ENCODE measurements around the gene UTP4. TPM values are rescaled to one million over a fixed set of nuclear protein-coding genes. Genes with fewer than 3 reads are reported as not detected.
"Not testable (repeated sequence)": the region's sequence is repeated elsewhere in the genome, so short reads cannot be mapped to it uniquely, and the experiment has no call there.

Gene UTP4
- total and polyA plus RNA-seq, 2 of the 8 experiments (the other 6 are each of a cell fraction or from before 2014, with no cell fraction given), result 101 to 118 TPM

- H2BK20ac ChIP-seq (ENCODE audit: low read length); H3K14ac ChIP-seq (ENCODE audit: insufficient read length); H4K5ac ChIP-seq (ENCODE audit: insufficient read length, low read depth, low read length); H3K9ac ChIP-seq (replicated peaks in 1 of 4; ENCODE audit: extremely low read depth in 1 of 4, low read depth in 3 of 4, low read length in 3 of 4); H4K8ac ChIP-seq (ENCODE audit: extremely low read depth, insufficient read depth, low read length); H4K91ac ChIP-seq (replicated peaks; ENCODE audit: insufficient read length, low read length); H2AK5ac ChIP-seq (ENCODE audit: low read depth, low read length); H2BK120ac ChIP-seq (replicated peaks; ENCODE audit: low read depth, low read length); H3K18ac ChIP-seq (ENCODE audit: extremely low read depth, low read length); H3K23me2 ChIP-seq (ENCODE audit: low read depth, low read length); H4K20me1 ChIP-seq (replicated peaks in 1 of 2; ENCODE audit: control insufficient read depth in 1 of 2, insufficient read depth in 2 of 2, low read length in 2 of 2); H3K27ac ChIP-seq (ENCODE audit: low read depth, low read length); H3K4me1 ChIP-seq (replicated peaks in 1 of 4; ENCODE audit: control insufficient read depth in 3 of 4, insufficient read depth in 4 of 4, low read length in 3 of 4); DNase-seq (ENCODE audit: low read depth in 1 of 2, low spot score in 2 of 2); FAIRE-seq; H3K9me3 ChIP-seq (ENCODE audit: insufficient read depth in 2 of 2, low read depth in 1 of 2, low read length in 1 of 2); H3K4me3 ChIP-seq (ENCODE audit: extremely low read depth in 1 of 4, insufficient read depth in 2 of 4, low read depth in 3 of 4, low read length in 4 of 4); H3K4ac ChIP-seq (replicated peaks; ENCODE audit: insufficient read length, low read depth, low read length); H2BK15ac ChIP-seq (ENCODE audit: low read length); H3K56ac ChIP-seq (replicated peaks; ENCODE audit: insufficient read length, low read depth, low read length); H3K79me1 ChIP-seq (ENCODE audit: low read depth, low read length); H2AFZ ChIP-seq (ENCODE audit: low read length); H3K23ac ChIP-seq (ENCODE audit: insufficient read length); H2BK12ac ChIP-seq (ENCODE audit: low read depth, low read length); H3K4me2 ChIP-seq (ENCODE audit: insufficient read depth in 1 of 2, low read depth in 2 of 2, low read length in 2 of 2); H2BK5ac ChIP-seq (ENCODE audit: low read depth, low read length); H3K27me3 ChIP-seq (replicated peaks in 1 of 4; ENCODE audit: control insufficient read depth in 3 of 4, extremely low read depth in 1 of 4, insufficient read depth in 3 of 4, low read length in 3 of 4): not testable (repeated sequence)
- CTCF ChIA-PET (ENCODE audit: partially characterized antibody), result interaction anchor here (0.8 to 1.8 kb wide), 3 partner anchors 11 to 238 kb away, joined by 4 to 6 read pairs (median 5); no protein-coding TSS in a partner anchor
- POLR2A ChIA-PET (ENCODE audit: partially characterized antibody), result interaction anchor here (0.7 kb wide), 1 partner anchor 10 kb away, joined by 3 read pairs; no protein-coding TSS in a partner anchor
- WGBS, 2 experiments (ENCODE audit: extremely low coverage in 1 of 2, insufficient coverage in 1 of 2, insufficient read length in 1 of 2, insufficient replicate concordance in 2 of 2, low coverage in 1 of 2, low lambda C conversion rate in 2 of 2, missing lambda C conversion rate in 1 of 2), result 96% methylated on average over 7 of the region's 7 CpGs; no CpG with 5 or more reads in 1 of the 2 experiments
- peaks cover 6 to 40% of the 10 kb centered on the region in 2 experiments; a peak in 3 of 4 replicates for H3K79me2 ChIP-seq (ENCODE audit: control insufficient read depth in 1 of 2, insufficient read depth in 2 of 2, low read length in 2 of 2)
- H3K36me3 ChIP-seq (ENCODE audit: control insufficient read depth in 2 of 4, insufficient read depth in 4 of 4, low read length in 3 of 4), result peaks cover 29 to 78% (median 64%) of the 10 kb centered on the region in 4 experiments
These were observed 7.0 kb downstream of the UTP4 start for GRCh38 chr16:69139464-69139863.

Data from H1 (cell line).